ENCODE results near the gene TNFSF13.
A peak's percentile ranks its signal among the peaks of the same experiment; 100 is the strongest.

TNFSF13 gene, protein sequence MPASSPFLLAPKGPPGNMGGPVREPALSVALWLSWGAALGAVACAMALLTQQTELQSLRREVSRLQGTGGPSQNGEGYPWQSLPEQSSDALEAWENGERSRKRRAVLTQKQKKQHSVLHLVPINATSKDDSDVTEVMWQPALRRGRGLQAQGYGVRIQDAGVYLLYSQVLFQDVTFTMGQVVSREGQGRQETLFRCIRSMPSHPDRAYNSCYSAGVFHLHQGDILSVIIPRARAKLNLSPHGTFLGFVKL

DNA sequence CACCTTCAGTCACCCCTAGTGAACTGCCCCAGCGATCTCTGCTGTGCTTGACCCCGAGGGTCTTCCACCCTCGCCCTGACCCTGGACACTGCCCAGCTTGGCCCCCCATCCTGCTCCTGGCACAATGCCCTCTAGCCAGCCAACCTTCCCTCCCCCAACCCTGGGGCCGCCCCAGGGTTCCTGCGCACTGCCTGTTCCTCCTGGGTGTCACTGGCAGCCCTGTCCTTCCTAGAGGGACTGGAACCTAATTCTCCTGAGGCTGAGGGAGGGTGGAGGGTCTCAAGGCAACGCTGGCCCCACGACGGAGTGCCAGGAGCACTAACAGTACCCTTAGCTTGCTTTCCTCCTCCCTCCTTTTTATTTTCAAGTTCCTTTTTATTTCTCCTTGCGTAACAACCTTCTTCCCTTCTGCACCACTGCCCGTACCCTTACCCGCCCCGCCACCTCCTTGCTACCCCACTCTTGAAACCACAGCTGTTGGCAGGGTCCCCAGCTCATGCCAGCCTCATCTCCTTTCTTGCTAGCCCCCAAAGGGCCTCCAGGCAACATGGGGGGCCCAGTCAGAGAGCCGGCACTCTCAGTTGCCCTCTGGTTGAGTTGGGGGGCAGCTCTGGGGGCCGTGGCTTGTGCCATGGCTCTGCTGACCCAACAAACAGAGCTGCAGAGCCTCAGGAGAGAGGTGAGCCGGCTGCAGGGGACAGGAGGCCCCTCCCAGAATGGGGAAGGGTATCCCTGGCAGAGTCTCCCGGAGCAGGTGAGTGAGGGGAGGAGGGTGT lies at the start of gene TNFSF13:
Gene TNFSF13, plus strand, starts transcription at position 207 of the 776 bp plus-strand sequence. Its CDS starts 290 bp downstream, at position 497.
- DNase-seq (ENCODE audit: low read depth in 2 of 2), result no peak

DNA sequence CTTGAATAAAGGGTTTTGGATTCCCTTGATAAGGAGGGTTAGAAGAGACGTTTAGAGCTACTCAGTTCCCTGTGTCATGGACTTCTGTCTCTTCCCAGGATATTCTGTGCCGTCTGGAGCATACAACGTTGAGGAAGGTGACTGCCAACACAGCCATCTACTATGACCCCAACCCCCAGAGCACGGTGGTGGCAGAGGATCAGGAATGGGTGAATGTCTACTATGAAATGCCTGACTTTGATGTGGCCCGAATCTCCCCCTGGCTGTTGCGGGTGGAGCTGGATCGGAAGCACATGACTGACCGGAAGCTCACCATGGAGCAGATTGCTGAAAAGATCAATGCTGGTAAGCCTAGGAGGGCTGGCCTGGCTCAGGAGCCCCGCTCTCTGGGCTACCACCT lies 49.7 kb upstream of the TNFSF13 start:
- DNase-seq (ENCODE audit: low read depth in 2 of 2), result no peak

DNA sequence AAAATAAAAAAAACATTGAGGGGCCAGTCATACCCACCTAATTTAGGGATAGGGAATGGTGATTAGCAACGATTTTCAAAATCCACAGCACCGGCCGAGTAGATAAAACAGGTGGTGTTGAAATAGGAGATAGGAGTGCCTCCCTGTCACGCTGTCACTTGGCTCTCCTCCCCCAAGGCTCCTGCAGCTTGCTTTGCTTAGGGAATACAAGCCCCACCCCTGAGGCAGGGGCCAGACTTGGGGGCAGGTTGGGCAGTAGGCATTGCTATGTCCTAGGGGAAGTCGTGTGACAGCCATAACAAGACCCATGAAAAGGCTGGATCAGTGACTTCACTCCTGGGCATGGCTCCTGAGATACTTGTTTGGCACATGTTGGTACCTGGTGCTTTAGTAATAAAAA lies 48.6 kb upstream of the TNFSF13 start:
- DNase-seq (ENCODE audit: low read depth in 2 of 2), result no peak

DNA sequence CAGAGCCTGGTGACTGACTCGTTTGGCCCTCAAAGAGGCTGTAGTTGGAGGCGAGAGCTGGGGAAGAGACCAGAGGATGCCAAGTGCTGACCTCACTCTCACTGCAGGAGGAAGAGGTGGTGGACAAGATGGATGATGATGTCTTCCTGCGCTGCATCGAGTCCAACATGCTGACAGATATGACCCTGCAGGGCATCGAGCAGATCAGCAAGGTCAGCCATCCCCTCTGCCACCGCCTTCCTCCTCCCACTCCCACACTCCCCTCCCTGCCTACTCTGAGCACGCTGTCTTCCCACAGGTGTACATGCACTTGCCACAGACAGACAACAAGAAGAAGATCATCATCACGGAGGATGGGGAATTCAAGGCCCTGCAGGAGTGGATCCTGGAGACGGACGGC lies 47.4 kb upstream of the TNFSF13 start:
- DNase-seq (ENCODE audit: low read depth in 2 of 2), result no peak

DNA sequence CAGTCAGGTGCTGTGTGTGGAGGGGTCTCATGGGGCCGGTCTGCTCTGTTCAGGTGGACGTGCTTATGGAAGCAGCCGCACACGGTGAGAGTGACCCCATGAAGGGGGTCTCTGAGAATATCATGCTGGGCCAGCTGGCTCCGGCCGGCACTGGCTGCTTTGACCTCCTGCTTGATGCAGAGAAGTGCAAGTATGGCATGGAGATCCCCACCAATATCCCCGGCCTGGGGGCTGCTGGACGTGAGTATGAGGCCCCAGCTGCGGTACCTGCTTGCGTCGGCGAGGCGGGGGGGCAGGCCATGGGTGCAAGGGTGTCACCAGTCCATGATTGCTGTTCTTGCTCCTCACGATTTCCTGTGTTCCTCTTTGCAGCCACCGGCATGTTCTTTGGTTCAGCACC lies 46.4 kb upstream of the TNFSF13 start:
- no peak for DNase-seq (ENCODE audit: low read depth in 2 of 2)

DNA sequence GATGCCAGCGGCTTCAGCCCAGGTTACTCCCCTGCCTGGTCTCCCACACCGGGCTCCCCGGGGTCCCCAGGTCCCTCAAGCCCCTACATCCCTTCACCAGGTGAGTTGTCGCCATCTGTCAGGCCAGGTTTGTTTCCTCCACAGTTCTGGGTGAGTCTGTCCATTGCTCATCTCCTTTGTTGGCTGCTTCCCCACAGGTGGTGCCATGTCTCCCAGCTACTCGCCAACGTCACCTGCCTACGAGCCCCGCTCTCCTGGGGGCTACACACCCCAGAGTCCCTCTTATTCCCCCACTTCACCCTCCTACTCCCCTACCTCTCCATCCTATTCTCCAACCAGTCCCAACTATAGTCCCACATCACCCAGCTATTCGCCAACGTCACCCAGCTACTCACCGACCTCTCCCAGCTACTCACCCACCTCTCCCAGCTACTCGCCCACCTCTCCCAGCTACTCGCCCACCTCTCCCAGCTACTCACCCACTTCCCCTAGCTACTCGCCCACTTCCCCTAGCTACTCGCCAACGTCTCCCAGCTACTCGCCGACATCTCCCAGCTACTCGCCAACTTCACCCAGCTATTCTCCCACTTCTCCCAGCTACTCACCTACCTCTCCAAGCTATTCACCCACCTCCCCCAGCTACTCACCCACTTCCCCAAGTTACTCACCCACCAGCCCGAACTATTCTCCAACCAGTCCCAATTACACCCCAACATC lies 45.6 kb upstream of the TNFSF13 start:
- no peak for DNase-seq (ENCODE audit: low read depth in 2 of 2)

DNA sequence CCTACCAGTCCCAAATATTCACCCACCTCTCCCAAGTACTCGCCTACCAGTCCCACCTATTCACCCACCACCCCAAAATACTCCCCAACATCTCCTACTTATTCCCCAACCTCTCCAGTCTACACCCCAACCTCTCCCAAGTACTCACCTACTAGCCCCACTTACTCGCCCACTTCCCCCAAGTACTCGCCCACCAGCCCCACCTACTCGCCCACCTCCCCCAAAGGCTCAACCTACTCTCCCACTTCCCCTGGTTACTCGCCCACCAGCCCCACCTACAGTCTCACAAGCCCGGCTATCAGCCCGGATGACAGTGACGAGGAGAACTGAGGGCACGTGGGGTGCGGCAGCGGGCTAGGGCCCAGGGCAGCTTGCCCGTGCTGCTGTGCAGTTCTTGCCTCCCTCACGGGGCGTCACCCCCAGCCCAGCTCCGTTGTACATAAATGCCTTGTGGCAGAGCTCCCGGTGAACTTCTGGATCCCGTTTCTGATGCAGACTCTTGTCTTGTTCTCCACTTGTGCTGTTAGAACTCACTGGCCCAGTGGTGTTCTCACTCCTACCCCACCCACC lies 44.6 kb upstream of the TNFSF13 start:
- DNase-seq (ENCODE audit: low read depth in 2 of 2), result no peak

DNA sequence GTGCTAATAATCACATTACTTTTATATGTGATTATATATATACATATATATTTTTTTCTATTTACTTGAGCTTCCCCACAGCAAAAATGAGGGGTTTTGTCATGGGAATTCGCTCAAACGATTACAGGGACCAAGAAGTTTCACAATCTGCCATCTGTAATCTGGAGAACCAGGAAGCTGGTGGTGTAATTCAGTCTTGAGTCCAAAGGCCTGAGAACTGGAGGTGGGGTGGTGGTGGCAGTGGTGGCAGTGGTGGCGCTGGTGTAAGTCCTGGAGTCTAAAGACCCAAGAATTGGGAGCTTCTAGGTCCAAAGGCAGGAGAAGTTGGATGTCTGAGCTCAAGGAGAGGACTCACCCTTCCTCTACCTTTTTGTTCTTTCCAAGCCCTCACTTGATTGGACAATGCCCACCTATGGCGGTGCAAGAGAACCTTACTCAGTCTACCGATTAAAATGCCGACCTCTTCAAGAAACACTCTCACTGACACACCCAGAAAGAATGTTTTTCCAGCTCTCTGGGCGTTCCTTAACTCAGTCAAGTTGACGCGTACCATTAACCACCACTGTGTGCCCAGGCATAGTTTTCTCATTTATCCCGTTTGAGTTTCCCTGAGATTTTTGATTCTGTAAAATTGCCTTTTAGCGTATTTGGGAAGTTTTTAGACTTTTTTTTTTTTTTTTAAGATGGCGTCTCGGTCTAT lies 42.5 kb upstream of the TNFSF13 start:
- DNase-seq (ENCODE audit: low read depth in 2 of 2), result no peak

DNA sequence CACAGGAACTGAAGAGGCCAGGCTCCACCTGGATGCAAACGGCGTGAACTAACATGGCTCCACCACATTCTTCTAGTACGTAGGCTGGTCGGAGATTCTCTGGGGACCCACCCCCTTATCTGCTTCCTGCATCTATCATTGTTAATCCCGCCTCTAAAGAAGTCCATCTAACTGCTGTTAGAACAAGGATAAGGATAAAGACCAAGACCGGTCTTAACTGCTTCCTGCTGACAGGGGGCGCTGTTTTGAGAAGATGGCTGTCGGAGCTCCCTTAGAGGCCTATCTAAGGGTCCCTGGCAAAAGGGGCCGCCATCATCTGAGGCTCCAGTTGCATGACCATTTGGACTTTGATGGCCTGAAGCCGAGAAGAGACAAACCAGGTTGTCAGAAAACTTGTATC lies 35.5 kb upstream of the TNFSF13 start:
- no peak for DNase-seq (ENCODE audit: low read depth in 2 of 2)

DNA sequence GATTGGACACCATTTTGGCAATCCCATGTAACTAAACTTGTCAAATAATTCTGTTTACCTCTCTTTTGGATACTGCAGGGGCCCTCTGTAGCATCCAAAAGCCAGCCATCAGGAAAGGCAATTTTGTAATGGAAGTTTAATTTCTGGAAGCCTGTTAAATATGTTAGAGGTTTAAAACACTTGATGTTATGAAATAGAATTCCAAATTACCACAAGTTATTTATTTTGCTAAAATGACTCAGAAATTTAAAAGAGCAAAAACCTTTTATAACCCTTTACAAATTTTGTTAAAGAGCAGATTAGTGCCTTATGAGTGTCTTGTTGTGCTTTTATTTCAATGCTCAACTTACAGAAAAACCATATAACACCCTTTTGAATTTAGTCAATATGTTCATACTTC lies 29.7 kb upstream of the TNFSF13 start:
- DNase-seq (ENCODE audit: low read depth in 2 of 2), result no peak

DNA sequence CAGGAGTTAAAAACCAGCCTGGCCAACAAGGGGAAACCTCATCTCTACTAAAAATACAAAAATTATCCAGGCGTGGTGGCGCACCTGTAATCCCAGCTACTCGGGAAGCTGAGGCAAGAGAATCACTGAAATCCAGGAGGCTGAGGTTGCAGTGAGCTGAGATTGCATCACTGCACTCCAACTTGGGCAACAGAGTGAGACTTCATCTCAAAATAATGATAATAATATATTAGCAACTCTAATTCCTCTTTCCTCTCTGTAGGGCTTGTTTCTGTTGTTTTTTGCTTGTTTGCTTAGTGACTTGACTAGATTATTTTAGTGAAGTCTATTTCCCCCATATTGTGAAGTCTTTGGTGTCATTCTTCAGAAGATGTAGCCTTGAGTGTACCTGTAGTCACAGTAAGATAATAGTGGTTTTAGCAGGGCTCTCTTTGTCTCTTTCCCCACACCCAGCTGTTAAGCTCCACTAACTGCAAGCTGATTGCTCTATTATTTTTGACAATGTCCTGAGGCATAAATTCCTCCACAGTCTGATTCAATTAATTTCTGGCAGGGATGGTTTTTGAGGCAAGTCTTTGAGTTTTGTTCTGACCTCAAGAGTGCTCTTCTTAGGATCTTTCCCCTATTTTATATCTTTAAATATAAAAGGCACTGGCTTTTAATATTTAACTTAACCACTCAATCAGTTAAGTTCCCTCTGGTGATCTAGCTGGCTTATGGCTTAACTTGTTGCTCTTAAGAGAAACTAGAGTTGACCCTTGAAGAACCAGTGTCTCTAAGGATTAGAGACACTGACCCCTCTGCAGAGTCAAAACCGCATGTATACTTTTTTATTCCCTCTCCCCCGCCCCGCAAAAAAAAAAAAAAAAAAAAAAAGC lies 28.3 kb upstream of the TNFSF13 start:
- DNase-seq (ENCODE audit: low read depth in 2 of 2), result no peak

DNA sequence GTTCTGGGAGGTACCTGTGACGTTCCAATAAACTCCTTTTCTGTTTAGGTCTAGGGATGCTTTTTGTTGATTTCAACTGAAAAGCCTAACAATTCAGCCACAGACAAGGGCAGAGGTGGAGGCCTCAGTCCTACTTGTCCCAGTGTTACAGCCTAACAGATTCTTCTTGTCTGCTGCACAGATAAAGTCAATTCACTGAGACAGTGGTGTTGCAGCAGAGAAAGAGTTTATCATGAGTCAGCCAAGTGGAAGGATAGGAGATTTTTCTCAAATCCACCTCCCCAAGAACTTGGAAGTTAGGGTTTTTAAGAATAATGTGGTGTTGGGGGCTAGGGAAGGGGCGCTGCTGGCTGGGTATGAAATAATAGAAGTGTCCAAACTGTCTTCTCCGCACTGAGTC lies 20.5 kb upstream of the TNFSF13 start:
- no peak for DNase-seq (ENCODE audit: low read depth in 2 of 2)

DNA sequence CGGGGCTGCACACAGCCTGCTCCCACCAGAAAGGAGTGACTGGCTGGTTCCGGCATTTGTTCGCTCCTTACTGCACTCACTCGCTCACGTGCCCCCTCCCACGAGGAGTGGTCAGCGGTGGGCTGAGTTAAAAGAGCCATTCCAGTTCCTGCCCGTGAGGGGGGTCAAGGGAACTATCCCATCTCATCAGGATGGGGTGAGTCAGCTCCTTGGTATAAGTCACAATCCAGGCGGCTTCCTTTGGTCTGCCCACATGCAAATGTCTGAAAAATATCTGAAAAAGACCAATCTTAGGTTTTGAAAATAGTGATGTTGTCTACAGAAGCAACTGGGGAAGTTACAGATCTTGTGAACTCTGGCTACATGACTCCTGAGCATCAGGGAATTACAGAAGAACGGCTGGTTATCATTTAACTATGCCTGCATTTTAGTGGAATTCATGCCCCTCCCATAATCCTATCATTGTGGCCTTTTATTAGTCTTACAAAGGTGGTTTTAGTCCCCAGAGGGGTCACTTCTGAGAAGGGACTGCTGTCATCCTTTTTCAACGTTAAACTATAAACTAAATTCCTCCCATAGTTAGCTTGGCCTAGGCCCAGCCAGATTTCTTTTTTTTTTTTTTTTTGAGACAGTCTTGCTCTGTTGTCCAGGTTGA lies 19.5 kb upstream of the TNFSF13 start:
- DNase-seq (ENCODE audit: low read depth in 2 of 2), result no peak

DNA sequence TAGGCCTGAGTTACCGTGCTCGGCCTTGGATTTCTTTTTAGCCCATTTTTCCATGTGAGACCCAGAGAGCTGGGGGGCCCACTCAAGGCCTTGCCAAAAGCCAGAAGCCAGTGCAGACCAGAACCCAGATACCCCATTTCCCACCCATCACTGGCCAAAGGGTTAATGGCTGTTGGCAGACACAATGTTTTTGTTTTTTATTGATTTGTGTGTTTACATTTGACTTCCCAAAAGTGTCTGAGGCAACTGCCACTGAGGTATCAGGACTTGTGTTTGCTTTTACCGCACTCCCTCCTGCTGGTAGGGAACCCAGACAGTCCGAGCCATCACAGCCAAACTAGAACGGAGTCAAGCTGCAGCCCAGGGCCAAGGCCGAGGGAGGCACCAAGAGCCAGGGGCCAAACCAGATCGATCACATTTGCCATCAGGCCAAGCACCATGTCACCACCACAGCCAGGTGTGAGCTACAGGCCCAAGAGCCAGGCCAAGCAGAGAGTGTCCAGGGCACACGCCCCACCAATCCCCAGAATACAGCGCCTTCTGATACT lies 17.4 kb upstream of the TNFSF13 start:
- DNase-seq (ENCODE audit: low read depth in 2 of 2), result no peak

DNA sequence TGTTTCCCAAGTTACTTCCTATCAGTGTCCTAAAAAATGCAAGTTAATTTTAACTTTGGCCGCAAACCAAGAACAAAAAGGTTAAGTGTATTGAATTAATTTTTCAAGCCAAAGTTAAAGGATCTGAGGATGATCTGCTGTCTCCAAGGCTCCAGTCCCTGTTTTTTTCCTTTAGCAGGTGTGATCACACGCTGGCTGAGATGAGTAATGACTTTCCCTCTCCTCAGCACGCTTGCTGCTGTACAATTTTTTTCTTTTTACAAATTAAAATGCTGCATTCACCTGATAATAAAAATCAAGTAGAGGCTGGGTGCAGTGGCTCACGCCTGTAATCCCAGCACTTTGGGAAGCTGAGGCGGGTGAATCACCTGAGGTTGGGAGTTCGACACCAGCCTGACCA lies 13.6 kb upstream of the TNFSF13 start:
- no peak for DNase-seq (ENCODE audit: low read depth in 2 of 2)

DNA sequence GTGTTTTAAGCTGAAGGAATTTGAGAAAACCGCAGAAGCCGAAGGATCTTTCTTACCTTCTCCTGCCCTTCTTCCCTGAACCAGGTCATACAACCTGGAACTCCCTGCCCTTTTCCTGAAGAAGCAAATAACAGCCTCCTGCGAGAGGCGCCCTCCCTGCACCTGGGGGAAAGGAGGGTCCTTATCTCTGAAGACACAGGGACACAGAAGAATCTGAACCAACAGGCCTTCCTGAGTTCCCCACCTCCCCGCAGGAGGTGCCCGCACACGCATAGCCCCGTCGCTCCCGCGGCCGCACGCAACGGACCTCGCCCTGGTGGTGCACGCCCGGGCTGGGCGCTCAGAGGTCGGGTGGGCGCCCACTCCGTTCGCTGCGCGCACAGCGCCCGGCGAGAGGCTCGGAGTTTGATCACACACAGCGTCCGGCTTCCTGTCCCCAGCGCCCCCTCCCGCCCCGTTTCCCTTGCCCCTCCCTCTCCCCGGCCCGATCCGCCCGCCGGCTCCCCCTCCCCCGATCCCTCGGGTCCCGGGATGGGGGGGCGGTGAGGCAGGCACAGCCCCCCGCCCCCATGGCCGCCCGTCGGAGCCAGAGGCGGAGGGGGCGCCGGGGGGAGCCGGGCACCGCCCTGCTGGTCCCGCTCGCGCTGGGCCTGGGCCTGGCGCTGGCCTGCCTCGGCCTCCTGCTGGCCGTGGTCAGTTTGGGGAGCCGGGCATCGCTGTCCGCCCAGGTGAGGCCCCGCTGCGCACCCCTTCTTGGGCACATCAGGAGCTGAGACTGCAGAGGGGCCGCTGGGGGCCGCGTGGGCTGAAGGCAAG lies 9.8 kb upstream of the TNFSF13 start, which contains the start of gene TNFSF12:
Gene TNFSF12, plus strand, starts transcription at position 474 of the 816 bp plus-strand sequence. Its CDS starts 96 bp downstream, at position 570.
- DNase-seq (ENCODE audit: low read depth in 2 of 2), result peak in 1 of 2 donors; percentile 10

DNA sequence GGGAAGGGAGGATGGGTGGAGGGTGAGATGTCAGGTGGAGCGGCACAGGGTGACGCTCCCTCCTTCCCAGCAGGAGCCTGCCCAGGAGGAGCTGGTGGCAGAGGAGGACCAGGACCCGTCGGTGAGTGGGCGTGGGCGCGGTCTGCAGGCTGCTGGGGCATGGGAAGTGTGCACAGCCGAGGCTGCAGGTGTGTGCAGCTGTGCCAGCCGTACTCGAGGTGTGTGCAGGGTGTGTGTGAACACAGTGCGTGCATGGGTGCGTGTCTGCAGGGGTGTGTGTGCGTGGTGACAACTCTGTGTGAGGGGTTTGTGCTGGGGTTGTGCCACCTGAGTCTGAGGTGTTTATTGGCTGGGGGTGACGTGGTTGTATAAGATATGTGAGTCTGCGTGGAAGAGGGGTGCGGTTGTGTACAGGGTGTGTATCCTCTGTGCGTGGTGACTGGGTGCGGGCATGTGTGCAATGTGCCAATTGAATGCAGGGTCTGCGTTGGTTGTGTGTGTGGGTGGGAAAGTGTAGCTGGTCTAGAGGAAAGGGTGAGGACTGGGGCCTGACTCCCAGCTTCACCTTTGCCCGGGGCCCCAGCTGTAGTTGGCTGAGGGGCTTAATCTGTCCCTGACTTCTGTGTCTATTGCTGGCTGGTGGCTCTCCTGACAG lies 9.0 kb upstream of the TNFSF13 start:
- no peak for DNase-seq (ENCODE audit: low read depth in 2 of 2)

DNA sequence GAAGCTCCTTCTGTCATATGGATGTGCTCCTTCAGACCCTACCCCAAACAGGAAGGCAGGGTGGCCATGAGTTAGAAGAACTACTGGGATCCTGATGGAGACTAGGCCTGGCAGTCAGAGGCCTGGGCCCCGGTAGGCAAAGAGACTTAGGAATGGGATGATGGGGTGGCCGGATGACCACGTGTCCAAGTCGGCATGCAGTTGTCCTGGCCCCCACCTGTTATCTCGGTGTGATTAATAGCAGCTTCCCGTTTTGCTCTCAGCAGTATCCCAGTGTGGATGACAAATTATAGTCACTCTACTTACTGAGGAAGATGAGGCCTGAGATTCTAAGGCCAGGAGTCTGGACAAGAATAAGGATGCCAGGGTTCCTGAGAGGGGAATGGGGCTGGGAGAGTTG lies 8.2 kb upstream of the TNFSF13 start:
- DNase-seq (ENCODE audit: low read depth in 2 of 2), result no peak

Measured in activated CD8-positive, alpha-beta memory T cell treated with anti-CD3 and anti-CD28 coated beads for 4 hours (primary cell).